Sigmoid colon (tissue), 4 donors: Measurements from ENCODE around the gene GRID2.

Experiments
- EP300 ChIP-seq, 4 donors: sonication (generic); formaldehyde crosslinking; IDR thresholded peaks; one replicate each; pipeline ENCODE4 v1.6.1; 2017; ENCODE audit warnings: antibody characterized with exemption in 4 of 4
- POLR2A ChIP-seq, 2 donors: fragments of 450-650 bp; IDR thresholded peaks; one replicate each; pipeline ENCODE4 v1.6.1; 2016; ENCODE audit warnings: antibody characterized with exemption in 2 of 2, mild to moderate bottlenecking in 2 of 2, moderate library complexity in 2 of 2
- POLR2AphosphoS5 ChIP-seq, 4 donors: sonication (generic); formaldehyde crosslinking; IDR thresholded peaks; one replicate each; pipeline ENCODE4 v1.6.1; 2017; ENCODE audit warnings: antibody characterized with exemption in 4 of 4
- TF ChIP-seq, protein P1 (sequence below), 4 experiments: fragments of 450-650 bp in 3 of 4; fragments of 200-600 bp in 1 of 4; IDR thresholded peaks; one replicate each; pipeline ENCODE4 v1.5.1; 2016 to 2019; ENCODE audit warnings: antibody characterized with exemption in 4 of 4, mild to moderate bottlenecking in 3 of 4, moderate library complexity in 2 of 4

GRCh38 chr4:93515208-93515607, 1211.4 kb downstream of the GRID2 start:
- TF ChIP-seq, protein P1, sequence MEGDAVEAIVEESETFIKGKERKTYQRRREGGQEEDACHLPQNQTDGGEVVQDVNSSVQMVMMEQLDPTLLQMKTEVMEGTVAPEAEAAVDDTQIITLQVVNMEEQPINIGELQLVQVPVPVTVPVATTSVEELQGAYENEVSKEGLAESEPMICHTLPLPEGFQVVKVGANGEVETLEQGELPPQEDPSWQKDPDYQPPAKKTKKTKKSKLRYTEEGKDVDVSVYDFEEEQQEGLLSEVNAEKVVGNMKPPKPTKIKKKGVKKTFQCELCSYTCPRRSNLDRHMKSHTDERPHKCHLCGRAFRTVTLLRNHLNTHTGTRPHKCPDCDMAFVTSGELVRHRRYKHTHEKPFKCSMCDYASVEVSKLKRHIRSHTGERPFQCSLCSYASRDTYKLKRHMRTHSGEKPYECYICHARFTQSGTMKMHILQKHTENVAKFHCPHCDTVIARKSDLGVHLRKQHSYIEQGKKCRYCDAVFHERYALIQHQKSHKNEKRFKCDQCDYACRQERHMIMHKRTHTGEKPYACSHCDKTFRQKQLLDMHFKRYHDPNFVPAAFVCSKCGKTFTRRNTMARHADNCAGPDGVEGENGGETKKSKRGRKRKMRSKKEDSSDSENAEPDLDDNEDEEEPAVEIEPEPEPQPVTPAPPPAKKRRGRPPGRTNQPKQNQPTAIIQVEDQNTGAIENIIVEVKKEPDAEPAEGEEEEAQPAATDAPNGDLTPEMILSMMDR (IDR thresholded peaks at IDR 0.05) = no peak
- TF ChIP-seq EP300 (IDR thresholded peaks at IDR 0.05) = no peak
- TF ChIP-seq POLR2A (IDR thresholded peaks at IDR 0.05) = no peak
- TF ChIP-seq POLR2AphosphoS5 (IDR thresholded peaks at IDR 0.05) = no peak
